SJCRH30 (cell line): ENCODE results near the gene EVX1. TPM values are rescaled to one million over a fixed set of nuclear protein-coding genes. Genes with fewer than 3 reads are reported as not detected.

Experiments
- DNase-seq, 2 experiments: peaks; one replicate each; pipeline ENCODE4 v3.0.0-alpha.2; 2015 to 2020
- H3K27ac ChIP-seq: fragments of 250-450 bp; sonication (Bioruptor Pico); 2 replicates; pipeline ENCODE4 v1.5.1; 2020; ENCODE audit warnings: mild to moderate bottlenecking, moderate library complexity
- H3K27me3 ChIP-seq: fragments of 250-450 bp; sonication (Bioruptor Pico); 2 replicates; pipeline ENCODE4 v1.5.1; 2020; ENCODE audit warnings: mild to moderate bottlenecking, moderate library complexity
- H3K36me3 ChIP-seq: fragments of 250-450 bp; sonication (Bioruptor Pico); 2 replicates; pipeline ENCODE4 v1.5.1; 2020; ENCODE audit warnings: mild to moderate bottlenecking, moderate library complexity
- H3K4me1 ChIP-seq: fragments of 250-450 bp; sonication (Bioruptor Pico); 2 replicates; pipeline ENCODE4 v1.5.1; 2020; ENCODE audit warnings: mild to moderate bottlenecking, moderate library complexity
- H3K4me3 ChIP-seq: fragments of 250-450 bp; sonication (Bioruptor Pico); 2 replicates; pipeline ENCODE4 v1.5.1; 2020; ENCODE audit warnings: mild to moderate bottlenecking, moderate library complexity
- H3K9me3 ChIP-seq: fragments of 250-450 bp; sonication (Bioruptor Pico); replicated peaks from 2 replicates; pipeline ENCODE4 v1.5.1; 2020; ENCODE audit warnings: mild to moderate bottlenecking, moderate library complexity
- total RNA-seq: library from RNA; depleted of rRNA; stranded (reverse); fragments of >200 nt; shearing (Covaris generic); gene quantifications from 2 replicates; pipeline ENCODE4 v1.2.3, GENCODE V29; 2014

The EVX1 gene
- total RNA-seq, 1 experiment from 2014 or later, result not detected

- Histone ChIP-seq H3K9me3 (no peaks in the 10 kb centered on the region), H3K27ac (no peak overlapping the region), H3K36me3 (no peaks in the 10 kb centered on the region), H3K27me3 (peaks cover 4% of the 10 kb centered on the region; the same call in 1 of the 2 replicates), H3K4me3 (no peak overlapping the region), H3K4me1 (no peaks in the 10 kb centered on the region)
- DNase-seq, result no peak
Observed at GRCh38 chr7:27237735-27238334, 4.8 kb upstream of the EVX1 start.

GRCh38 chr7:27238979-27239386, 3.6 kb upstream of the EVX1 start:
- no peak for DNase-seq
- Histone ChIP-seq H3K4me1 (no peaks in the 10 kb centered on the region), H3K27ac (no peak overlapping the region), H3K36me3 (no peaks in the 10 kb centered on the region), H3K27me3 (peaks cover 4% of the 10 kb centered on the region; the same call in 1 of the 2 replicates), H3K9me3 (no peaks in the 10 kb centered on the region), H3K4me3 (no peak overlapping the region)

- Histone ChIP-seq H3K36me3 (no peaks in the 10 kb centered on the region), H3K4me3 (no peak overlapping the region), H3K27ac (no peak overlapping the region), H3K27me3 (peaks cover 4% of the 10 kb centered on the region; the same call in 1 of the 2 replicates), H3K9me3 (no peaks in the 10 kb centered on the region), H3K4me1 (no peaks in the 10 kb centered on the region)
- DNase-seq, result no peak
Observed at GRCh38 chr7:27239387-27240014, 3.1 kb upstream of the EVX1 start.

DNA sequence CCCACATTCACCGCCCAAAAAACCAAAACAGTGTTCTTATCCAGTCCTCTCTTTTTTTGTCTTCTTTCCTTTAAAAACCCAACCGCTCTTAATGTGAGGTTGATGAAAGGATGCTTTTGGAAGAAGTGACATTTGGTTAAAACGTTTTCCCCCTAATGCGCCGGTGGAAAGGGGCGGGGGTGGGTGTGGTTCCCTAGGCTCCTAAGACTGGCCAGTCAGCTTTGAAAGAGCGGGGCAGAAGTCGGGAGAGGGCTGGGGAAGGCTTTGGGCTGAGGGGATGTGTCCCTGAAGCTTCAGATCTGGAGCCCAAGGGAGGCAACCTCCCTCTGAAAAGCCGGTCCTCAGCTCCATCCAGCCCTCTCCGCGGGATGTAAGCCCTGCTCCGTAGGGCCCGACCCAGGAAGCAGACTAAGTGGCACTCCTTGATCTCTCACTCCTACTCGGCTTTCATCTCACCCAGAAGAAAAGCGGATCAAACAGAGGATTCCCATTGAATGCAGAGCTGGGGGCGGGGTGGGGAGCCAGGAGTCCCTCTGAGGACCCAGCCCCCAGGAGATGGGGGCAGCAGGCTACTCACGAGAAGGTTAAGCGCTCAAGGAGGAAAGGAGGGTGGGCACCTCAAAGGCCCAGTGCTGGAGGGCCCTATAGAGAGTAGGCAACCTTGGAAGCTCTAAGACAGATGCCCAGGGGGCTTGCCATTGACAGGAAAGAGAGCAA, 2.4 kb upstream of the EVX1 start:
- Histone ChIP-seq H3K4me3 (no peak overlapping the region), H3K4me1 (no peaks in the 10 kb centered on the region), H3K27ac (no peak overlapping the region), H3K36me3 (no peaks in the 10 kb centered on the region), H3K9me3 (no peaks in the 10 kb centered on the region), H3K27me3 (peaks cover 4% of the 10 kb centered on the region; the same call in 1 of the 2 replicates)
- no peak for DNase-seq

DNA sequence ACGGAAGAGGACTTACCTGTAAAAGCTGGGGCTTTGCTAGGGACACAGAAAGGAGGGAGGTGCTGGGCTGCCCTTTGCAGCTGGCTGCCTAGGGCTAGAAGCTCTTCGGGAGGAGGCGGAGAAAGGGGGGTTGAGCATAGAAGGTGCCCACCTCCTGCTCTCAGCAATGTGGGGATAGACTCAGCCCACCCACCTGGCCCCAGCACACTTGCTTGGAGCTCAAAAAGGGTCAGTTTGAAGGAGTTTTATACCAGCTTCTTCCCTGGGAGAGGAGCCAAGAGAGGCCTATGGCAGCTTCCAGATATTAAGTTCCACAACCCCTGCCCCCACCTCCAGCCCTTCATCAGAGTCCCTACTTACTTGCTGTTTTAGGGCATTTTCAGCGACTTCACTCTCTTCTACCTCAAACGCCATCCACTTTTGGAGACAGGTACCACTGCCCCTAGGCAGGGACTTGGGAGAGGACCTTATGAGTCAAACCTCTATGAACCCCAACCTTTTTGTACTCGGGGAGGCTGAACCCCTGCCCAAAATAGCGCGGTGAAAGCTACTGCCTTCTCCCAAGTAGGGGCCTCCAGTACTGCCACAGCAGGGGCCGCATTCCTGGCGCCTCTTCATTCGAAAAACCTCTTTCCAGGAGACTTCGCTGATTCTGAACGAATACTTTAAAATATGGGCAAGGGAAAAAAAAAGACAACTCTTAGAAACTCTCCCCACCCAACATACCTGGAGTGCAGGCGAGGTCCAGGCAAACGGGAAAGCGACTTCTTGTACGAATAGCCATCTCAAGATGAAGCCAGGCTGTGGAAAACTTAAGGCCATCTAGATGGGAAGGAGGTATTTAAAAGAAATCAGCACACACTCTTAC, 1.2 kb upstream of the EVX1 start:
- Histone ChIP-seq H3K27ac (no peak overlapping the region), H3K27me3 (peaks cover 4% of the 10 kb centered on the region; the same call in 1 of the 2 replicates), H3K9me3 (no peaks in the 10 kb centered on the region), H3K4me3 (no peak overlapping the region), H3K4me1 (no peaks in the 10 kb centered on the region), H3K36me3 (no peaks in the 10 kb centered on the region)
- DNase-seq, result no peak

DNA sequence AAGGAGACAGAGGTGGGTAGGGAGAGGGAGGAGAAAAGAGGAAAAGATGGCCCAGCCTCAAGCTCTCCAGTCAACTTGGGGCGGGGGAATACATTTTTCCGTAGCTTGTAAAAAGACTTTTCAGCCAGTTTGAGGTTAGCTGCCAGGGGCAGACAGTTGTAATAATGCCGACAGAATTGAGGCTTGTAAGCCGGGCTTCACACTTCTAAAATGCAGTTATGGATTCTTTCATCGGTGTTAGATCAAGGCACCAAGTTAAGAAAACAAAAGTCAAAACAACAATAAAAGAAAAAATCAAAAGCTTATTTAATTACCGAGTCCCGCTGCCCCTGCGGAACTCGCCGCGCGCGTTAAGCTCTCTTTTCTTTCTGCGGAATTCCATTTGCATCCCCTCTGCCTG, 448 bp upstream of the EVX1 start:
- Histone ChIP-seq H3K9me3 (no peaks in the 10 kb centered on the region), H3K27ac (no peak overlapping the region), H3K36me3 (no peaks in the 10 kb centered on the region), H3K4me1 (no peaks in the 10 kb centered on the region), H3K4me3 (no peak overlapping the region), H3K27me3 (peaks cover 4% of the 10 kb centered on the region; the same call in 1 of the 2 replicates)
- no peak for DNase-seq

- Histone ChIP-seq H3K27ac (no peak overlapping the region), H3K4me3 (no peak overlapping the region), H3K27me3 (peaks cover 4% of the 10 kb centered on the region; the same call in 1 of the 2 replicates), H3K4me1 (no peaks in the 10 kb centered on the region), H3K9me3 (no peaks in the 10 kb centered on the region), H3K36me3 (no peaks in the 10 kb centered on the region)
- DNase-seq, result no peak
Observed at GRCh38 chr7:27243340-27244163, 950 bp downstream of the EVX1 start.

DNA sequence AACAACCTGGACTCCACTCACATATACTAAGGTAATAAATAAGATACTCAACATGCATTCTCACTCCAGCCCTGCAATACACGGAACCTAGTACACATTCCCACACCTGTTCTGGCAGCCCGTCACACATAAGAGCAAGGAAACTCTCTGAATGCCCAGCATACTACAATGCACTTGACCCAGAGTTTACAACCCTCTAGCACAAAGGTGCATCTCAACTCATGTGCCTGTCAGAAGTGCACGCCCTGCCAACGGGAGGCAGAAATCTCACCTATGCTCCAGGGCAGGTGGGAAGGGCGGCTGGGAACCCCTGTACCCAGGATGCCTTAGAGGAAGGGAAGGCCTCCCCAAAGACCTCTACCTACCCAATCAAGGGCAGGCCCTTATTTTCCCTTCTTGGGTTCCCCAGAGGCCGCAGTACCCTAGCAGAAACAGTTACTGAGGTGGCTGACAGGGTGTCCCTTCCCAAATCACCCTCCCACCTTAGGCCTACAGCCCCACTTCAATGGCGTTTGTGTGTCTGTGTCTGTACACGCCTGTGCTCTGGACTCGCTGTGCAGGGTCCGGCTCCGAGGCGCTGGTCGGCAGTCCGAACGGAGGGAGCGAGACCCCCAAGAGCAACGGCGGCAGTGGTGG, 2.0 kb downstream of the EVX1 start:
- no peaks in the 10 kb centered on the region for H3K36me3 ChIP-seq
- H3K9me3 ChIP-seq, result no peaks in the 10 kb centered on the region
- no peak for DNase-seq
- H3K27me3 ChIP-seq, result peaks cover 4% of the 10 kb centered on the region; the same call in 1 of the 2 replicates
- no peak overlapping the region for H3K27ac ChIP-seq
- no peak overlapping the region for H3K4me3 ChIP-seq
- no peaks in the 10 kb centered on the region for H3K4me1 ChIP-seq

DNA sequence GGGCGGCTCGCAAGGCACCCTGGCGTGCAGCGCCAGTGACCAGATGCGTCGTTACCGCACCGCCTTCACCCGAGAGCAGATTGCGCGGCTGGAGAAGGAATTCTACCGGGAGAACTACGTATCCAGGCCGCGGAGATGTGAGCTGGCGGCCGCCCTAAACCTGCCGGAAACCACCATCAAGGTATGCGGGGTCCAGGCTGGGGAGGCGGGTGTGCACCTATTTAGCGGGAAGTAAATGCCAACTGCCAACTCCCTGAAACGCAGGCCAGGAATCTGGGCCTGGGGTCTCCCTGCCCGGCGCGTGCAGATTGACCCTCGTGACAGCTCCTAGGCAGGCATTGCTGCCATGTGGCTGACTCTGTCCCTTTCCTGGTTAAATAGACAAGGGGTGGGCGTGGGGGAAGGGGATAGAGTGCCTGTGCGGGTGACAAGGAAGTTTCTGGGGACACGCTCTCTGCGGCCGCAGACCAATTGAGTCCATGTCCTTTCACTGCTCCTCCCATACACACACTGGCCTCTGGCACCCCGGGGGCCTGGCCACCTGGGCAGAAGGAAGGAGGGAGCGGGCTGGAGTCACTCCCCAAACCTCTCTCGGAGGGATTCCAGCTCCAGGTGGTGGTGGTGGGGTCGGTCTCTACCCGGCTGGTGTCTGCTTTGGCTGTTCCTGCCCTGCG, 2.7 kb downstream of the EVX1 start:
- Histone ChIP-seq H3K36me3 (no peaks in the 10 kb centered on the region), H3K4me3 (no peak overlapping the region), H3K27me3 (no peaks in the 10 kb centered on the region; the same call in 1 of the 2 replicates), H3K4me1 (no peaks in the 10 kb centered on the region), H3K9me3 (no peaks in the 10 kb centered on the region), H3K27ac (no peak overlapping the region)
- no peak for DNase-seq

- no peaks in the 10 kb centered on the region for H3K9me3 ChIP-seq
Observed at GRCh38 chr7:27245798-27246691, 3.4 kb downstream of the EVX1 start.

DNA sequence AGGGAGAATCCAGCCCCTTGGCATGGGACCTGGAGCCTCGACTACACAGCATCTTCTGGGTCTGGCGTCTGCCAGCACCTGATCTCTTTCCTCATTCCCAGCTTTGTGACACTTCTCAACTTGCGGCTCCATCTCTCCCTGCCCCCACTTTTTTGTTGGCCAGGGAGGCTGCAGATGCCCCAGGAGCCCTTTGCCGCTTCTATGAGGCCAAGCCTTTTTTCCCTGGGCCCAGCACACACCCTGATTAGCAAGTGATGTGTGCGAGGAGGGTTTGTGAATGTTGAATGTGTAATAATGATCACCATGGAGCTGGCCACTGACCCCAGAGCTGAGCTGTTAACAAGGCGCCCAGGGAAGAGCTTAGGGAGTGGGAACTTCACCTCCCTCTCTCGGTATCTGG, 4.4 kb downstream of the EVX1 start:
- no peaks in the 10 kb centered on the region for H3K4me1 ChIP-seq
- no peaks in the 10 kb centered on the region for H3K36me3 ChIP-seq
- H3K27ac ChIP-seq, result no peak overlapping the region
- peaks cover 6% of the 10 kb centered on the region; the same call in 1 of the 2 replicates for H3K27me3 ChIP-seq
- H3K4me3 ChIP-seq, result no peak overlapping the region
- H3K9me3 ChIP-seq, result no peaks in the 10 kb centered on the region
- DNase-seq, result no peak

More at GRCh38 chr7:27245798-27246691, 3.4 kb downstream of the EVX1 start:
- Histone ChIP-seq H3K36me3 (no peaks in the 10 kb centered on the region), H3K27ac (no peak overlapping the region), H3K4me3 (no peak overlapping the region), H3K4me1 (no peaks in the 10 kb centered on the region), H3K27me3 (peaks cover 4% of the 10 kb centered on the region; the same call in 1 of the 2 replicates)
- DNase-seq, result no peak
